Stimulated activated effector memory CD8-positive, alpha-beta T cell treated with anti-CD3 and anti-CD28 coated beads, Interleukin-12 subunit alpha, Interleukin-12 subunit beta, amount 100 ng/mL, for 72 hours (primary cell): ENCODE measurements around the gene UGT1A3.

Source experiments
- ATAC-seq: fragments of 150-1000 bp; cut with Tn5 transposase; 2 replicates; pipeline ENCODE4 v1.10.0; 2021
- DNase-seq, 2 donors: peaks; one replicate each; pipeline ENCODE4 v3.0.0; 2021 to 2022; ENCODE audit warnings: low spot score in 2 of 2
- H3K27ac Mint-ChIP-seq: one replicate; pipeline ENCODE4 v1.8.0; 2022; ENCODE audit warnings: mild to moderate bottlenecking, mixed read lengths
- H3K36me3 Mint-ChIP-seq: one replicate; pipeline ENCODE4 v1.8.0; 2022; ENCODE audit warnings: mild to moderate bottlenecking, mixed read lengths
- H3K4me1 Mint-ChIP-seq: one replicate; pipeline ENCODE4 v1.8.0; 2022; ENCODE audit warnings: mixed read lengths
- H3K4me3 Mint-ChIP-seq: one replicate; pipeline ENCODE4 v1.8.0; 2022; ENCODE audit warnings: mild to moderate bottlenecking, mixed read lengths
- H3K9me3 Mint-ChIP-seq: one replicate; pipeline ENCODE4 v1.8.0; 2022; ENCODE audit warnings: mixed read lengths

The UGT1A3 gene

GRCh38 chr2:233821709-233822100 lies 92.9 kb downstream of the UGT1A3 start:
- no peaks in the 10 kb centered on the region for H3K36me3 Mint-ChIP-seq
- no peak for DNase-seq
- H3K9me3 Mint-ChIP-seq = no peaks in the 10 kb centered on the region
- no peak for ATAC-seq
- H3K4me3 Mint-ChIP-seq = no peak overlapping the region
- no peak overlapping the region for H3K27ac Mint-ChIP-seq
- peaks cover 4% of the 10 kb centered on the region for H3K4me1 Mint-ChIP-seq

GRCh38 chr2:233822101-233822771 lies 93.4 kb downstream of the UGT1A3 start:
- no peak overlapping the region for H3K27ac Mint-ChIP-seq
- H3K4me1 Mint-ChIP-seq = peaks cover 4% of the 10 kb centered on the region
- no peak for ATAC-seq
- no peaks in the 10 kb centered on the region for H3K9me3 Mint-ChIP-seq
- no peaks in the 10 kb centered on the region for H3K36me3 Mint-ChIP-seq
- DNase-seq = no peak
- no peak overlapping the region for H3K4me3 Mint-ChIP-seq
